SK-N-DZ (cell line): Measurements from ENCODE around the gene TBX2.
A peak's percentile ranks its signal among the peaks of the same experiment; 100 is the strongest.

Experiments
- DNase-seq: peaks from one replicate; pipeline ENCODE4 v3.0.0-alpha.2; 2015; ENCODE audit warnings: low spot score

The TBX2 gene

GRCh38 chr17:61368832-61369450 is 30.7 kb upstream of the TBX2 start:
- no peak for DNase-seq

- DNase-seq: no peak
Observed at GRCh38 chr17:61369751-61370150, 29.9 kb upstream of the TBX2 start.

GRCh38 chr17:61371179-61371578 is 28.5 kb upstream of the TBX2 start:
- no peak for DNase-seq

GRCh38 chr17:61371606-61372005 is 28.0 kb upstream of the TBX2 start:
- DNase-seq: no peak

- no peak for DNase-seq
Observed at GRCh38 chr17:61372436-61372835, 27.2 kb upstream of the TBX2 start.

- DNase-seq: peak; percentile 26
Observed at GRCh38 chr17:61376931-61377838, 22.5 kb upstream of the TBX2 start.

- peak; percentile 9 for DNase-seq
Observed at GRCh38 chr17:61378658-61379456, 20.8 kb upstream of the TBX2 start.

GRCh38 chr17:61379457-61380216 is 20.0 kb upstream of the TBX2 start:
- peak; percentile 7 for DNase-seq

- no peak for DNase-seq
Observed at GRCh38 chr17:61380217-61380835, 19.3 kb upstream of the TBX2 start.

- peak; percentile 99 for DNase-seq
Observed at GRCh38 chr17:61380836-61381525, 18.7 kb upstream of the TBX2 start.

- peak; percentile 79 for DNase-seq
Observed at GRCh38 chr17:61381537-61381936, 18.1 kb upstream of the TBX2 start.

GRCh38 chr17:61382796-61383688 is 16.6 kb upstream of the TBX2 start:
- peak; percentile 27 for DNase-seq

- peak; percentile 95 for DNase-seq
Observed at GRCh38 chr17:61383689-61384201, 15.9 kb upstream of the TBX2 start.

GRCh38 chr17:61384354-61384691 is 15.3 kb upstream of the TBX2 start:
- DNase-seq: peak; percentile 36

GRCh38 chr17:61384692-61385576 is 14.7 kb upstream of the TBX2 start:
- peak; percentile 36 for DNase-seq

- DNase-seq: peak; percentile 80
Observed at GRCh38 chr17:61385577-61386236, 13.9 kb upstream of the TBX2 start.

- DNase-seq: peak; percentile 11
Observed at GRCh38 chr17:61386251-61386650, 13.4 kb upstream of the TBX2 start.

- DNase-seq: no peak
Observed at GRCh38 chr17:61387011-61387410, 12.6 kb upstream of the TBX2 start.
